Stomach smooth muscle (tissue), 2 donors: Measurements from ENCODE around the gene TIMM10B.

Source experiments
- H3K27ac ChIP-seq: one replicate; pipeline ENCODE4 v1.7.0; 2013; ENCODE audit warnings: mild to moderate bottlenecking, low read length, inconsistent platforms
- H3K27me3 ChIP-seq, 2 donors: one replicate each; pipeline ENCODE4 v1.7.0; 2013; ENCODE audit warnings: low read length in 2 of 2; ENCODE audit not compliant: insufficient read depth in 2 of 2, control insufficient read depth in 1 of 2
- H3K36me3 ChIP-seq, 2 donors: one replicate each; pipeline ENCODE4 v1.7.0; 2013; ENCODE audit warnings: low read length in 2 of 2; ENCODE audit not compliant: control insufficient read depth in 2 of 2, insufficient read depth in 2 of 2
- H3K4me1 ChIP-seq: one replicate; pipeline ENCODE4 v1.7.0; 2013; ENCODE audit warnings: low read length; ENCODE audit not compliant: control insufficient read depth, insufficient read depth
- H3K4me3 ChIP-seq, 2 donors: one replicate each; pipeline ENCODE4 v1.7.0; 2013; ENCODE audit warnings: low read length in 2 of 2
- H3K9ac ChIP-seq, 2 donors: one replicate each; pipeline ENCODE4 v1.7.0; 2013; ENCODE audit warnings: low read length in 2 of 2, mild to moderate bottlenecking in 1 of 2
- H3K9me3 ChIP-seq, 2 donors: one replicate each; pipeline ENCODE4 v1.7.0; 2013; ENCODE audit warnings: low read length in 2 of 2; ENCODE audit not compliant: control insufficient read depth in 2 of 2
- donor health status: healthy.
- donor health status: Pancreatic carcinoma.

The TIMM10B gene

DNA sequence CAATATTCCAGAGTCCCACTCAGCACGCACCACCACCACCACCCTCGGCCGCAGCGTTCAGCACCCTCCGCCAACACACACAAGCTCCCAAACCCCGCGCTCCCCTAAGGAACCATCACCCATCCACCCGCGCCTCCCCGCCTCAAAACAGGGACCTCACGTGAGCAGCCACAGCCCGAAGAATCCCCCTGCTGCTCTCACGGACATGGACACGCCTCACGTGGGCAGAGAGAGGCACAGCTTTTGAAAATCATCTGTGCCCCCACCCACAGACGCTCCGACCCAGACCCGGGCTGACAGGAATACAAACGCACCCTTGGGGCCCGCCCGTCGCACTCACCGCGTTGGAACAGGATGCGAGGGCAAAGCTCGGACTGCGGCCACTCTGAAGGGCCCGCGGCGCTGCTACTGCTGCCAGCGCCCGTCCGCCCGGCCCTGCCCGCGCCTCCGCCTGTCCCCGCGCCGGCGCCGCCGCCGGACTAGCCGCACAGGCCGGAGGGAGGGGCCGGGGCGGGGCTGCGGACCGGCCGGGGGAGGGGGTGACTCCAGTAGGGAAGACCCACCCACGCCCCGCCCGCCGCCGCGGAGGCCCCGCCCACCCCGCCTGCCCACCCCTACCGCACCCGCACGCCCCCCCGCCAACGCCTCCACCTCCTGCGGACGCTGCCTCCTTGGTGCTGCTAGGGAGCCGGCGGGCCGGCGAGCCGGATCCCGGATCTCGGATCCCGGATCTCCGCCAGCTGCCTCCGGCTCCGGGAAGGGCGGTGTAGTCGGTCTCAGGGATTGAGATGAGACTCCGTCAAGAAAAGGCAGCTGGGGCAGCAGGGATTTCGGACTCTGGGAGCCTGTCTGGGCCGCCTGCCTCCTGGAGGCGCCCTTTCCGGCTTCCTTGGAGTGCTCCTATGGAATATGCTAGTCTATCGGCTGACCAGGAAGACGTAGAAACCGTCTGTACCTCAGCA lies 7.6 kb upstream of the TIMM10B start, which contains the start of gene TRIM3:
TSS of gene TRIM3 (minus strand) at position 491 of the 962 bp plus-strand sequence. CDS start 8,246 bp downstream, outside the sequence.
- Histone ChIP-seq H3K27me3 (no peaks in the 10 kb centered on the region), H3K9me3 (no peaks in the 10 kb centered on the region), H3K36me3 (peaks cover 18 to 24% of the 10 kb centered on the region in 2 donors), H3K4me1 (peaks cover 31% of the 10 kb centered on the region), H3K27ac (peak within 1 kb of the TSS; percentile 87), H3K9ac (peak within 1 kb of the TSS; percentile 81 to 88), H3K4me3 (peak within 1 kb of the TSS; percentile 84 to 91)

DNA sequence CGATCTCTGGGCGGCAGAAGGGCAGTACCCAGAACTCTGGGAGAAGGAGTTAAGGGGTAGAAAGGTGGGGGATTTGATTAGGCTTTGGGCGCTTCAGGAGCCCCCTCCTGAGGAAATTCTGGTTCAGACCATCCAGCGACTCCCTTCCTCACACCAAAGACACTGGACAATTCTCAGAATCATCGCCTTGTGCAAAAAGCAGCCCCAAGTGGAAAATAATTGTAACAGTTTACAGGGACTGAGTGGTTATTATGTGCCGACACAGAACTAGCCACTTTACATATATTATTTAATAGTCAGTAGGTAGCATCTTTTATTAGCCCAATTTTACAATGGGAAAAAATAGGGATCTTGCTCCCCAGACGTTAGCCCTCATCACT lies 6.9 kb upstream of the TIMM10B start:
- Histone ChIP-seq H3K4me1 (peaks cover 25% of the 10 kb centered on the region), H3K27ac (peak overlapping the region; percentile 87), H3K4me3 (peak overlapping the region; percentile 71 to 80), H3K27me3 (no peaks in the 10 kb centered on the region), H3K9me3 (no peaks in the 10 kb centered on the region), H3K9ac (peak overlapping the region; percentile 73 to 88), H3K36me3 (peaks cover 18 to 30% of the 10 kb centered on the region in 2 donors)

DNA sequence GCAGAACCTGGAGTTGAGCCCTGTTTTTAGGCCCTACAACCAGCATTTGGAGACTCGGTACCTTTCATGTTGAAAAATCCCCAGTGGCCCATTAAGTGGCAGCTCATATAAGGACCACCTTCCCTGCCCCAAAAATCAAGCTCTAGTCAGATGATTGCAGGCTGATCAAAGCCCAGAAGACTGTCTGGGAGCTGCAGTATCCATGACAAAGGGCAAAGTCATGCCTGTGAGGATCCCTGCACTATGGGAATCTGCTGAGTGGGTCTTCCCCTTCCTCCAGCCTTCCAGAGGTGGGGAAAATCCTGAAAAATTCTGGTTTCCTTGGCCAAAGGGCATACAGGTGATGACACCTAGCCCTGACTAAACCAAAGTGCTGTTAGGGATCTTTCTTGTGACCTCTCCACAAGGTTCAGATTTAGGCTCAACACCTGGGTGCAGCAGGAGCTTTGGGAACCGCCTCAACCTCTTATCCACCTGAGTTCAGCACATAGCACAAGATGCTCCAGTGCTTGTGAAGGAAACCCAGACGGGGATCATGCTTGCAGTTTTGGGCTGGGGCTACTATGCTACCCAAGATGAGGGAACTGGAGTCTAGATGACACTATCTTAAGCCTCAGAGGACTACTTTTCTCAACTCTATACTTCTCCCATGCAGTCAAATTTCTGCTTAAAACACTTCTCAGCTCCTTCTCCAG lies 6.3 kb upstream of the TIMM10B start:
- Histone ChIP-seq H3K27ac (peak overlapping the region; percentile 87), H3K4me3 (peak overlapping the region in 1 of 2 donors; percentile 80), H3K9me3 (no peaks in the 10 kb centered on the region), H3K27me3 (no peaks in the 10 kb centered on the region), H3K36me3 (peaks cover 18 to 33% of the 10 kb centered on the region in 2 donors), H3K4me1 (peaks cover 24% of the 10 kb centered on the region), H3K9ac (peak overlapping the region; percentile 73 to 88)

DNA sequence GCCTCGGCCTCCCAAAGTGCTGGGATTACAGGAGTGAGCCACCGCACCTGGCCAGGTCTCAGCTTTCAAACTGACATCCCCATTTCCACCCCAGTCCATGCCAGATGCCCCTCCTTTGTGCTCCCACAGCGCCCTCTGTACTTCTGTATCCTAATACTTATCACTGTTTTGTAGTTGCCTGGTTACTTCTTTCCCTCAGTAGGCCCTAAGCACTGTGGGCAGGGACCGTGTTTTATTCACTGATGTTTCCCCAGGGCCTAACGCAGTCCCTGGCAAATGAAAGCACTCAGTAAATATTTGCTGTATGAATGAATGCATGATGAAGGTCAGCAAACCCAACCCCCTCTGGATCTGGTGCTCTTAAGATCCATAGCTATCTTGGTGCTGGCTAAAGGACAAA lies 5.4 kb upstream of the TIMM10B start:
- H3K27me3 ChIP-seq = no peaks in the 10 kb centered on the region
- peaks cover 18 to 31% of the 10 kb centered on the region in 2 donors for H3K36me3 ChIP-seq
- no peak overlapping the region for H3K27ac ChIP-seq
- H3K9ac ChIP-seq = no peak overlapping the region
- H3K4me1 ChIP-seq = peaks cover 34% of the 10 kb centered on the region
- no peak overlapping the region for H3K4me3 ChIP-seq
- no peaks in the 10 kb centered on the region for H3K9me3 ChIP-seq

DNA sequence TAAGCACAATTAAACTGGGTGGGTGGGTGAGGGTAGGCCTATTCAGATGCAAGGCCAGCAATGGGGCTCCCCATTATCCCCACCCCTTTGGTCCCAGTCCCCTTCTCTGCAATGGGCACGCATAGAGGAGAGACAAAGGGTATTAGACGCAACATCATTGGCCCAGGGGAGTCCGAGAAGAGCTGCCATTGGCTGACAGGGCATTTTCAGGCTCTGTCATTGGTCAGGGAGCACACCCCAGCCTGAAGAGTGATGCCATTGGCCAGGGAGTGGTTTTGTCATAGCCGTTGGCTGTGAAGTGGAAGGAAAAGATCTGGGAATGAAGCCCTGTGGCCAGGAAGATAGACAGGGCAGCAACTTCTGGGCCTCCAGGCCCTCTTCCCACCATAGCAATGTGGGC lies 4.7 kb upstream of the TIMM10B start:
- Histone ChIP-seq H3K4me3 (no peak overlapping the region), H3K27ac (no peak overlapping the region), H3K27me3 (no peaks in the 10 kb centered on the region), H3K4me1 (peaks cover 37% of the 10 kb centered on the region), H3K9me3 (no peaks in the 10 kb centered on the region), H3K36me3 (peaks cover 18 to 31% of the 10 kb centered on the region in 2 donors), H3K9ac (no peak overlapping the region)

DNA sequence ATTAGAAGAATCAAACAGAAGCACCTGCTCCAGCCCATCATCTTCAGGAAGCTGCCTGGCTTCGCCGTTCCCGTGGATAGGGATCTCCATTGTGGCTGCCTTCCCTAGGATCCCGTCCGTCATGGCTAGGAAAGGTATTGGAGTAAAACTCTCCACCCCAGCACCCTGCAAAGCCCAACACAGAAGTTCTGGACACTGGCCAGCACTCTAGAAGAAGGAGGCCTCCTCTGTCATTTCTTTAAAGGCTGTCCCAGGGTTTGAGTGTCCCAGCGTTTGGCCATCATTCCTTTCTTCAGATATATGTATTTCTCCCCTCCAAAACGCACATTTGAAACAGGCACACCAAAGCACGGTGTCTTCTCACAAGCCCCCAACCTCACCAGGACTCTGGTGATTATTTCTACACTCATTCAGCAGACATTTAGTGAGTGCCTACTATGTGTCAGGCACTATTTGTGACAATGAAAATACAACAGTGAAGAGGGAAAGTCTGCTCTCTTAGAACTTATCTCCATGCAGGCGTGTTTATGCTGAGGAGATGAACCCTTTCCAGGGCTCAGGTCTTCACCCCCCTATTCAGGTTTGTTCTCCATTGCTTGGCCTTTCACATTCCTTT lies 894 bp upstream of the TIMM10B start:
- Histone ChIP-seq H3K4me1 (peaks cover 29% of the 10 kb centered on the region), H3K4me3 (peak overlapping the region; percentile 95 to 99), H3K9ac (peak overlapping the region; percentile 89 to 98), H3K27me3 (no peaks in the 10 kb centered on the region), H3K9me3 (no peaks in the 10 kb centered on the region), H3K27ac (peak overlapping the region; percentile 92), H3K36me3 (peaks cover 36 to 52% of the 10 kb centered on the region in 2 donors)

DNA sequence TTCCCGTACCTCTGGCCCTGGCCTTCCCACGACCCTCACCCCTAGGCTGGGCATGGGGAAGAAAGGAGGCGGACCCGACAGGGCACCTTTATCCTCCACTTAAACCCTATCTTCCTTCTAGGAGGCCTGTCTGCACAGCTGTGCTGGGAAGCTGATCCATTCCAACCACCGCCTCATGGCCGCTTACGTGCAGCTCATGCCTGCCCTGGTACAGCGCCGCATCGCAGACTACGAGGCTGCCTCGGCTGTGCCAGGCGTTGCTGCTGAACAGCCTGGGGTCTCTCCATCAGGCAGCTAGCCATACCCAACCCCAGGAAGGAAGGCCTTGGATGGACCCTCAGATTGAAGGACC lies 599 bp downstream of the TIMM10B start:
- peak overlapping the region; percentile 95 to 99 for H3K4me3 ChIP-seq
- no peaks in the 10 kb centered on the region for H3K9me3 ChIP-seq
- peaks cover 29% of the 10 kb centered on the region for H3K4me1 ChIP-seq
- H3K9ac ChIP-seq = peak overlapping the region; percentile 89 to 98
- H3K36me3 ChIP-seq = peaks cover 40 to 53% of the 10 kb centered on the region in 2 donors
- peak overlapping the region; percentile 92 for H3K27ac ChIP-seq
- H3K27me3 ChIP-seq = no peaks in the 10 kb centered on the region

DNA sequence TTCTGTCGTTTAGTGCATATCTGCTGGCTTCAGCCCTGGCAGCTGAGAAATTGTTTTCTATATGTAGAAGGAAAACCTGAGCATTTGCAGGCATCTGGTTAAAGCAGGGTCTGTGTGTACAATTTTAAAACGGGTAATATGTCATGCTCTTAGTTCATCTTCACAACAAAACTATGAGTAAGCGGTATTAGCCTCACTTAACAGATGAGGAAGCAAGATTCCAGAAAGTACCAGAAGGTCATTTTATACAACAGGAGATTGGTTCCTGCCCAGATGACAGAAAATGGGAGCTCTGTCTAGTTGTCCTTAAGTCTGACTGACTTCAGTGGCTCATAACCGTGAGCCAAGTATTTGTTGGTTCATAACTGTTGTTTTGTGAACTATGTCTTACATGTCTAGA lies 1.1 kb downstream of the TIMM10B start:
- H3K27ac ChIP-seq = peak overlapping the region; percentile 92
- peak overlapping the region; percentile 95 to 99 for H3K4me3 ChIP-seq
- H3K27me3 ChIP-seq = no peaks in the 10 kb centered on the region
- H3K9me3 ChIP-seq = no peaks in the 10 kb centered on the region
- peak overlapping the region; percentile 89 to 98 for H3K9ac ChIP-seq
- peaks cover 38 to 52% of the 10 kb centered on the region in 2 donors for H3K36me3 ChIP-seq
- peaks cover 29% of the 10 kb centered on the region for H3K4me1 ChIP-seq

DNA sequence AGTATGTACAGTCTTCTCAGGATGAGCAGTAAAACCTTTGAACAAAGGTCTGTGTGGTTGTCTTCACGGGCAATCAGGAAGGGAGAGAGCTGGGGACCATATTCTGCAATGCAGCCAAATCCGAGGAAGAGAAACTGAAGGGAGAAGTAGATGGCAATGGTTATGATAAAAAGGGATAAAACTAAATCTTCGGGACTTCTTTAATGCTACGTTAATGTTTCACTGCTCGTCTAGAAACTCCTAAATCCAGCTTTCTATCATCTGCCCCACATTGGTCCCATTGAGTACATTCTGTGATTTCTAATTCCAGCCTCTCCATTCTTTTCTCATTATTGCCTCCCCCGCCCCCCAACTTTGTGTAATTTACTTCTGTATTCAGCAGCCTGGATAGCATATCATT lies 1.7 kb downstream of the TIMM10B start:
- no peaks in the 10 kb centered on the region for H3K27me3 ChIP-seq
- H3K4me3 ChIP-seq = no peak overlapping the region
- no peak overlapping the region for H3K27ac ChIP-seq
- peaks cover 35 to 49% of the 10 kb centered on the region in 2 donors for H3K36me3 ChIP-seq
- no peaks in the 10 kb centered on the region for H3K9me3 ChIP-seq
- H3K4me1 ChIP-seq = peaks cover 29% of the 10 kb centered on the region
- H3K9ac ChIP-seq = no peak overlapping the region

DNA sequence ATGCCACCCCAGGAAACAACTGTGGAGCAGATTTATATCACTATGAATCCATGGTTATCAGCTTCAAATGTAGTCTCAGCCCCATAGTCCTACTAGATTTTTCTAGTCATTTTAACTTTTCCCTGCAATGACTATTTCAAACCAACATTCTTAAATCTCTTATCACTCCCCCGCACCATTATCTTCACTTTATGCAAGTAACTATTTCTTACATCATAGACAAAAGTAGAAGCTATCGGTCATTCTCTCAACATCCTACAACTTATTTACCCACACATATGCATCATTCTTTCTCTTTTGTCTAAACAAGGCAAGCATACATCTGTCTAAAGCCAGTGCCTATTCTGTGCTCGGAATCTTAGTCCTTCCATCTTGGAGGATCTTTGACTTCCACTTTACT lies 4.4 kb downstream of the TIMM10B start:
- peaks cover 36 to 39% of the 10 kb centered on the region in 2 donors for H3K36me3 ChIP-seq
- H3K4me1 ChIP-seq = peaks cover 18% of the 10 kb centered on the region
- H3K9ac ChIP-seq = no peak overlapping the region
- no peaks in the 10 kb centered on the region for H3K9me3 ChIP-seq
- H3K4me3 ChIP-seq = no peak overlapping the region
- H3K27ac ChIP-seq = no peak overlapping the region
- H3K27me3 ChIP-seq = no peaks in the 10 kb centered on the region
